ENCODE results near the gene TENM3.

DNA sequence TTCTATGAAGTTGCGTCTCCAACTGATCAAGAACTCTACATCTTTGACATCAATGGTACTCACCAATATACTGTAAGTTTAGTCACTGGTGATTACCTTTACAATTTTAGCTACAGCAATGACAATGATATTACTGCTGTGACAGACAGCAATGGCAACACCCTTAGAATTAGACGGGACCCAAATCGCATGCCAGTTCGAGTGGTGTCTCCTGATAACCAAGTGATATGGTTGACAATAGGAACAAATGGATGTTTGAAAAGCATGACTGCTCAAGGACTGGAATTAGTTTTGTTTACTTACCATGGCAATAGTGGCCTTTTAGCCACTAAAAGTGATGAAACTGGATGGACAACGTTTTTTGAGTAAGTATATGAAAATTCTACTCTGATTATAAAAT lies 511.7 kb downstream of the TENM3 start:
- TF ChIP-seq, protein P1, sequence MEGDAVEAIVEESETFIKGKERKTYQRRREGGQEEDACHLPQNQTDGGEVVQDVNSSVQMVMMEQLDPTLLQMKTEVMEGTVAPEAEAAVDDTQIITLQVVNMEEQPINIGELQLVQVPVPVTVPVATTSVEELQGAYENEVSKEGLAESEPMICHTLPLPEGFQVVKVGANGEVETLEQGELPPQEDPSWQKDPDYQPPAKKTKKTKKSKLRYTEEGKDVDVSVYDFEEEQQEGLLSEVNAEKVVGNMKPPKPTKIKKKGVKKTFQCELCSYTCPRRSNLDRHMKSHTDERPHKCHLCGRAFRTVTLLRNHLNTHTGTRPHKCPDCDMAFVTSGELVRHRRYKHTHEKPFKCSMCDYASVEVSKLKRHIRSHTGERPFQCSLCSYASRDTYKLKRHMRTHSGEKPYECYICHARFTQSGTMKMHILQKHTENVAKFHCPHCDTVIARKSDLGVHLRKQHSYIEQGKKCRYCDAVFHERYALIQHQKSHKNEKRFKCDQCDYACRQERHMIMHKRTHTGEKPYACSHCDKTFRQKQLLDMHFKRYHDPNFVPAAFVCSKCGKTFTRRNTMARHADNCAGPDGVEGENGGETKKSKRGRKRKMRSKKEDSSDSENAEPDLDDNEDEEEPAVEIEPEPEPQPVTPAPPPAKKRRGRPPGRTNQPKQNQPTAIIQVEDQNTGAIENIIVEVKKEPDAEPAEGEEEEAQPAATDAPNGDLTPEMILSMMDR (IDR thresholded peaks at IDR 0.05; ENCODE audit: insufficient read depth, low read length, poor library complexity, severe bottlenecking), result no peak
- TF ChIP-seq EZH2phosphoT487 (conservative IDR thresholded peaks at IDR 0.05; ENCODE audit: low read length), result no peak
